RWPE1 (cell line): ENCODE measurements around the gene ERCC5.

ENCODE experiments used
- CTCF ChIA-PET: fragments of 350-600 bp; sonication (Branson Sonifier 250); formaldehyde crosslinking; extraction: SDS; loops from one replicate; lab custom pipeline; 2021; lab: Yijun Ruan, JAX
- POLR2A ChIA-PET: fragments of 400-600 bp; formaldehyde crosslinking; extraction: SDS; loops from one replicate; lab custom pipeline; 2020; ENCODE audit warnings: antibody characterized with exemption; ENCODE audit not compliant: low non-redundant PET; lab: Yijun Ruan, JAX
- DNase-seq: peaks from one replicate; pipeline ENCODE4 v3.0.0; 2012; ENCODE audit warnings: low spot score
- H3K27ac ChIP-seq: fragments of 450-650 bp; 2 replicates; pipeline ENCODE4 v1.5.1; 2017
- CTCF ChIP-seq: fragments of 450-650 bp; conservative IDR thresholded peaks from 2 replicates; pipeline ENCODE4 v1.5.1; 2017; ENCODE audit warnings: low read depth, mild to moderate bottlenecking

Gene ERCC5

DNA sequence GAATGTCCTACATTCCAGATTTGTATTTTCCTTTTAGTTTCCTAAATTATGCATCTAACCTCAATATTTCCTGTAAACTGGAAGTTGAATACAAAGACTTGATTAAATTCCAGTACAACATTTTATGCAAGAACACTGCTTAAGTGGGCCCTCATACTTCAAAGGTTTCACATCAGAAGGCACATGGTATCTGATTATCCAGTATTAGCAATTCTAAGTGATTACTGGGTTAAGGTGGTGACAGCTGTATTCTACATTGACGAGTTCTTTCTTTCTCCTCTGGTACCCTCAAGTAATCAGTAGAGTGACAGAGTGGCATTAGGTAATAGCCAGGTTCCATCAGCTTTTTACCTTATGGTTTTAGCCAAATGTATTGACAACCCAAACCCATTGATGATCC lies 28.6 kb upstream of the ERCC5 start:
- DNase-seq, result no peak
- CTCF ChIA-PET, result interaction anchor here (0.6 kb wide), 1 partner anchor 66 kb away, joined by 4 read pairs; no protein-coding TSS in a partner anchor
- no peak for TF ChIP-seq CTCF
- no peak overlapping the region for H3K27ac ChIP-seq
- POLR2A ChIA-PET, result no interaction called here

DNA sequence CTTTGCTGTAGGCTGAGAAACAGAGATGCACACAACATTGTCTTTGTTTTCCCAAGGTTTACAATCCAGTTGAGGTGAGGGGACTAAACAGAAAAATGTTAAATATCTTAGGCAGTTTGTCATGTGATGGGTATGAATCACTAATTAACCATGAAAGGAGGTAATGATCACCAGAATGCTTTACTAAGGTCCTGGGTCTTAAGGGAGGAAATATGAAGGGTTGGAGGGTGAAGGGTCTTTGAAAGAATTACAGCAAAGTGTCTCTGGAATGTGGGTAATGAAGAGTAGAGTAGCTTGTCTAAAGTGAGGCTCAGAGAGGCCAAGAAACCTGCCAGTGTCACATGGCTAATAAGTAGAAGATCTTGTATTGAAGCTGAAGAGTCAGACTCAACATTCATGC lies 27.9 kb upstream of the ERCC5 start:
- H3K27ac ChIP-seq, result no peak overlapping the region
- ChIA-PET POLR2A (no interaction called here), CTCF (interaction anchor here (0.5 kb wide), 1 partner anchor 232 kb away, joined by 3 read pairs; no protein-coding TSS in a partner anchor)
- TF ChIP-seq CTCF, result no peak
- no peak for DNase-seq

GRCh38 chr13:102825400-102825799 lies 20.4 kb upstream of the ERCC5 start:
- ChIA-PET POLR2A (no interaction called here), CTCF (interaction anchor here (0.9 to 1.5 kb wide), 3 partner anchors 11 to 25 kb away, joined by 4 to 5 read pairs (median 4); no protein-coding TSS in a partner anchor)
- no peak for DNase-seq
- peak overlapping the region; percentile 86 for H3K27ac ChIP-seq
- no peak for TF ChIP-seq CTCF

GRCh38 chr13:102825921-102826706 lies 19.7 kb upstream of the ERCC5 start:
- ChIA-PET CTCF (interaction anchor here (0.9 to 1.5 kb wide), 3 partner anchors 11 to 26 kb away, joined by 4 to 5 read pairs (median 4); no protein-coding TSS in a partner anchor), POLR2A (interaction anchor here (1.1 kb wide), 1 partner anchor 52 kb away, joined by 3 read pairs; the partner anchor contains the start of gene TEX30)
- peak; percentile 84 for DNase-seq
- no peak for TF ChIP-seq CTCF
- peak overlapping the region; percentile 86 for H3K27ac ChIP-seq

GRCh38 chr13:102830646-102831045 lies 15.2 kb upstream of the ERCC5 start:
- TF ChIP-seq CTCF, result no peak
- ChIA-PET POLR2A (no interaction called here), CTCF (no interaction called here)
- H3K27ac ChIP-seq, result peak overlapping the region; percentile 68
- no peak for DNase-seq

- no peak for DNase-seq
- ChIA-PET POLR2A (no interaction called here), CTCF (no interaction called here)
- TF ChIP-seq CTCF, result no peak
- H3K27ac ChIP-seq, result no peak overlapping the region
Measured at GRCh38 chr13:102836471-102836870, 9.4 kb upstream of the ERCC5 start.
